Kidney glomerular epithelial cell (primary cell): ENCODE data around the gene CLDN20.

Experiments
- DNase-seq: peaks from one replicate; lab custom pipeline; 2025; lab: John Stamatoyannopoulos, UW

CLDN20 gene

DNA sequence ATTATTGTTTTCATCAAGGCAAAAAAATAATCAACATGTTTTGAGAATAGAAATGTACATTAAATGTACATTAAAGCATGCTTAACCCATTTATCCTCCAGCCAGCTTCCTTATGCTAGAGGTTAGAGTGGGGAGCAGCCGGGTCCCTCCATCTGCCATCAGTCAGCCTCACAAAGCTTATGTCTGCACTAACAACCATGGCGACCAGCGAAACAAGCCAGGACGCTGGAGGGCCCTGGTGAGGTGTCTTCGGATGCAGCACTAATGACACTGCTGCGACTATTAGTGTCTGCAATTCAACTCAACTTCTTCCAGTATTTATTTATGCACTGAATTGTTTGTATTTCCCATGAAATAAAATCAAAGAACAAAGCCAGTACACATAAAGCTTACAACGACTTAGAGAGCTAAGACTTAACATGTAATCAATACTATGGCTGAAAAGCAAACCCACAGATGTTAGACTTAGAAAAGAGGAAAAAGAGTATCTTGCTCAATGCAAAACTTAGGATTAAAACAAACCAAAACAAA lies 6.8 kb downstream of the CLDN20 start:
- DNase-seq = no peak

GRCh38 chr6:155271145-155271544 lies 7.3 kb downstream of the CLDN20 start:
- DNase-seq = no peak

GRCh38 chr6:155272353-155273232 lies 8.8 kb downstream of the CLDN20 start:
- DNase-seq = no peak

GRCh38 chr6:155273431-155273830 lies 9.6 kb downstream of the CLDN20 start:
- DNase-seq = peak; percentile 66

DNA sequence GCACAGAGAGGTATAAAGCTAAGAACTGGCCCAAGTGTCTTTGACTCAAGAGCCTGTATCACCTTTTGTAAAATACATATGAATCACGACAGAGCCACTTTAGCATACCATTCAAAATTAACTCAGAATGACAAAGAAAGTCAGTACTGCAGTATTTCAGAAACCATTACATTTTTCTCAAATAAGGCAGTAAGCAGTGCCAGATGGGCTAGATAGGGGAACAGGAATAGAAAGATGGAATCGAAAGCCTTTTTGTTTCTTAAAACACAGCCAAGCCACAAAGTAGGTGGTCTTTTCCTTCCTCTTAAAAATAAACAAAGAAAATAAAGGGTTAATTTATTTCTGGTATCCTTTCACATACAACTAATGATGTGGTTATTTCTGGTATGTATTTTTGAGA lies 10.3 kb downstream of the CLDN20 start:
- no peak for DNase-seq

- DNase-seq = no peak
These were observed 10.7 kb downstream of the CLDN20 start for GRCh38 chr6:155274533-155274932.

DNA sequence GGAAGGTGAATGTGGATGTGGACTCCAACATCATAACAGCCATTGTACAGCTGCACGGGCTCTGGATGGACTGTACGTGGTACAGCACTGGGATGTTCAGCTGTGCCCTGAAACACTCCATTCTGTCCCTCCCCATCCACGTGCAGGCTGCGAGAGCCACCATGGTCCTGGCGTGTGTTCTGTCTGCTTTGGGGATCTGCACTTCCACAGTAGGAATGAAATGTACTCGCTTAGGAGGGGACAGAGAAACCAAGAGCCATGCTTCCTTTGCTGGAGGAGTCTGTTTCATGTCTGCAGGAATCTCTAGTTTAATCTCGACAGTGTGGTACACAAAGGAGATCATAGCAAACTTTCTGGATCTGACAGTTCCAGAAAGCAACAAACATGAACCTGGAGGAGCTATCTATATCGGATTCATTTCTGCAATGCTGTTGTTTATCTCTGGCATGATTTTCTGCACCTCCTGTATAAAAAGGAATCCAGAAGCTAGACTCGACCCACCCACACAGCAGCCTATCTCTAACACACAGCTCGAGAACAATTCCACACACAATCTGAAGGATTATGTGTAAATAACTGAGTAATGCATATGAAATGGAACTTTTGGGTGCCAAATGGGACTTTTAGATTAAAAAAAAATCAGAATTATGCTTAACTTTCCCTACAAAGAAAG lies 12.1 kb downstream of the CLDN20 start:
- no peak for DNase-seq

DNA sequence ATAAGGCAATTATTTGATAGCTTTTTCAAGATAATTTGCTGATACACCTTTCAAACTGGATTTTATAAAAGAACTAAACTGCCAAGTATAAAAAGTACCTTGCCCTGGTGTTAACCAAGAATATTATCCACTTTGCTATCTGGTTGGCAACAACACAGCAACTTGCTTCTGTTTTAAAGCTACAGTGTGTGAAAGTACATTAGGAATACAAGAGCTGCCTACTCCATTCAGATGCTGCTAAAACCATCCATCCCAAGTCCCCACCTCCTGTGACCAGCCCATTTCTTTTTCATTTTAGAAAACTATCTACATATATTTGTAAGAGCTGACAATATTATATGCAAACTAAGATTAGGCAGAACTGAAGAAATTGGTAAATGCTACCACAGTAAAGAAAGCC lies 12.8 kb downstream of the CLDN20 start:
- no peak for DNase-seq

DNA sequence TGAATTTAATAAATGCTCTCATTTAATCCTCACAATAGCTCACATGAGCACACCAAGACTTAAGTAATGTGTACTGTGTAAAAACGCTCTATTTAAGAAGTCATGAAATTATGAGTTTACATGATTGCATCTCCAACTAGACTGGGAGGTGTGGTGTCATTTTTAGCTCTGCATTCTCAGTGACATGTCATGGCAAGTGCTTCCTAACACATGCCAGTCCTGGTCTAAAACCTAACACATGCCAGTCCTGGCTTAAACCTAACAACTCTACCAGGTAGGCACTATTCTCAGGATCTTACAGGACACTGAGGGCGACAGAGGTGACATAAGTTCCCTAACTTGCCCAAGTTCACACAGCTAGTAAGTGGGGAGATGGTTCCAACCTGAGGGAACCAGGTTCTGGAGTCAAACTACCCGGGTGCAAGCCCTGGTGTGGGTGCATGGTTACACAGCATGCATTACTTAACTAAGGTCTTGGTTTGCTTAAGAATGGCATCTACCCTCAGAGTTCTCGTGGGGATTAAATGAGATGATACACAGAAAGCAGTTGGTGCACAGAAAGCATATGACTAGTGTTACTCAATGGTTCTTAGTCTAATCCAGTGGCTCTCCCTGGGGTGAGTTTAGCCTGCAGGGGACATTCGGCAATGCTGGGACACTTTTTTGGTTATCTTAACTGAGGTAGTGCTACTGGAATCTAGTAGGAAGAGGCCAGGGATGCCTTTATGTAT lies 14.7 kb downstream of the CLDN20 start:
- no peak for DNase-seq

- DNase-seq = no peak
These were observed 21.0 kb downstream of the CLDN20 start for GRCh38 chr6:155284775-155285174.

DNA sequence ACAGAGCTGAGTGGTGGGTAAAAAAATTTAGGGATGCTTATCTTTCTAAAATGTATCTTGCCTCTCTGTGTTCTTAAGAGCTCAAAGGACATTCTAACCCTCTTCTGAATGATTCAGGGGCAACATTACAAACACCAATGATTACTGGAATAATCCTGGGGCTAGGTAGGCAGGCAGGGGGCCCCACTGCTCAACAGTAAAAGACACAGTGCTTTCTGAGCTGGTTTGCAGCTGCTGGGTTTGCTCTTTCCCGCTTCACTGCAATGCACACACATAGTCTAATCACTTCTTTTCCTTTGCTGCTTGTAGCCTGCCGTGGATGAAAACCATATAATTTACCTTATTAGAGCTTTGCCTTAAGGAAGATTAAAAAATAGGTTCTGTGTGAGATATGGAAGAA lies 23.9 kb downstream of the CLDN20 start:
- no peak for DNase-seq

GRCh38 chr6:155290491-155290890 lies 26.7 kb downstream of the CLDN20 start:
- no peak for DNase-seq

DNA sequence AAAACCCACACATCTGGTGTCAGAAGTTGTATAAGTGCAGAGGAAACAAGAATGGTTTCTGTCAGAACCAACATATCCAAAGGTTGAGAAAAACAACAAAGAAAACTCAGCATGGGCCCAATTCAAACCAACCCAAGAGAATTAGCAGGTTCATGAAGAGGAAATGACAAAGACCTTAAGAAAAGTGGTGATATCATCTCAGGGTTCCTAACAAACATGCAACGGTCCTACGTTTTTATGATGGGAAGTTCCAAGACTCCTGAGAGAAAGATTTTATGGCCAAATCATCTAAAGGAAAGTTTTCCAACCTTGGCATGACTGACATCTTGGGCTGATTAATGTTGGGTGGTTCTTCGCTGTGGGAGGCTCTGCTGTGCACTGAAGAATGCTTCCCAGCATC lies 27.5 kb downstream of the CLDN20 start:
- no peak for DNase-seq

- DNase-seq = no peak
These were observed 28.9 kb downstream of the CLDN20 start for GRCh38 chr6:155292711-155293110.

DNA sequence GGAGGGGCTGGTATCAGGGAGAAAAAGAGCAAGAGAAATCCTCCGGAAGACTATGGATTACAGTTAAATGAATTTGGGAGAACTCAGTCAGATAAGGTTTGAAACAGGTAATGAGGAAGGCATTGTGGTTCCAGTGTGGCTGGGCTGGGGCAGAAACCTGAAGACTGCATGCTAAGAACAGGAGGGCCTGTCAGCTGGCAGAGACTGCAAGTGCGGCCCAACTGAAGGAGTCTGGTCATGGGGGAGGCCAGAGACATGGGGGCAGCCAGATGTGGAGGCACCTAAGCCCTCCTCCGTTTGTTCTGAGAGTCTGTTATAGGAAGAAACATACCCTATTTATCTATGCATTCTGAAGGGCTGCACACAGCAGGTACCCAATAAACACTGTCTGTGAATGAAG lies 33.9 kb downstream of the CLDN20 start:
- DNase-seq = no peak

- no peak for DNase-seq
These were observed 38.1 kb downstream of the CLDN20 start for GRCh38 chr6:155301867-155302266.

DNA sequence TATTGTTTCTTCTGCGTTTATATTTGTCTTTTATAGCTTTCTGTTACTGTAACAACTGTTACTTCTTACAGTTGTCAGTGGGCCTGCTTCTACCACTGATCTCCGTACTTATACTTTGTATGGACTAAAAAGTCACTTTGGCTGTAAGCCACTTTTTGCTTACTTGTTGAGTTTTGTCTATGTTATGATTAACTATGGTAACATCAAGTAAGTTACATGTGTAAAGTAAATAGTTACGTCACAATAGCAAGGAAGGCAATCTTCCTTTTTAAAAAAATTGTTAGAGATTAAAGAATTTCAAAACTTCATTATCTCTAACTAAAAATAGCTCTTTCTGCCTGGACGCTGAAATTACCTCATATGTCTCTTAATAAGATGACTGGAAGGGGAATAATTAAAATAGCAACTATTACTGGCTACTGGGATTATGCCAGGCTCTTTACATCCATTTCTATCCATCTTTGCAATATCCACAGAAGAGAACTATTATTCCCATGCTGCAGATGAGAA lies 39.6 kb downstream of the CLDN20 start:
- no peak for DNase-seq

- no peak for DNase-seq
These were observed 43.1 kb downstream of the CLDN20 start for GRCh38 chr6:155306958-155307357.

- no peak for DNase-seq
These were observed 45.3 kb downstream of the CLDN20 start for GRCh38 chr6:155309150-155309549.

DNA sequence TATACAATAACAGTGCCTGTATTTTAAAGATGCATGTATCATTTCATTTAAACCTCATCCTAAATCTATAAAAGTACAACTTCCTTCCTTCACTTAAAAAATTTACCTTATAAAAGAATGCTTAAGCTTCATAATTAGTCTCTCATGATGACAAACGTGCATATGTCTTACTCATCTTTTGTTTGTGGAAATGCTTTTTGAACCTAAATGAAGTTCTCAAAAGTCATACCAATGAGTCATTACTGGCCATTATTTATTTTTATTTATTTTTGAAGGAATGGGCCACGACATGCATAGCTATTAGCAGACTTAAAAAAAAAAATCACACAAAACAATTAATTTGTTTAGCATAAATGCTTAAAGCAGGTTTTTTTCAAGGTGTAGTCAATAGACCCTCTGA lies 46.8 kb downstream of the CLDN20 start:
- no peak for DNase-seq

DNA sequence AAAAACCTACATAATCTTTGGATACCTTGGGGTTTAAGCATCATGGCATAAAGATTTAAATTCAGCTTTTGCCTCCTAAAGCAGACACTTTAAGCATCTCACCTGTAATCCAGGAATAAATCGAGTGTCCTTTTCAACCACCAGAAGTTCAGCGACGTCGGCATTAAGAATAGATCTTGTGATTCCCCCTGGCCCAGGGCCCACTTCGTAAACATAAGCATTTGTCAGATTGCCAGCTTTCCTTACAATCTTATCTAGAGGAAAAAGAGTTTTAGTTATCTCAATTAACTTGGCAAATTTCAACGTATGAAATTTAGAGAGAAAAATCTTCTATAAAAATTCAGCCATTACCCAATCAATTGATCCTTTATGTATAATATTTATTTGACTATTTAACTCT lies 47.3 kb downstream of the CLDN20 start:
- DNase-seq = no peak

DNA sequence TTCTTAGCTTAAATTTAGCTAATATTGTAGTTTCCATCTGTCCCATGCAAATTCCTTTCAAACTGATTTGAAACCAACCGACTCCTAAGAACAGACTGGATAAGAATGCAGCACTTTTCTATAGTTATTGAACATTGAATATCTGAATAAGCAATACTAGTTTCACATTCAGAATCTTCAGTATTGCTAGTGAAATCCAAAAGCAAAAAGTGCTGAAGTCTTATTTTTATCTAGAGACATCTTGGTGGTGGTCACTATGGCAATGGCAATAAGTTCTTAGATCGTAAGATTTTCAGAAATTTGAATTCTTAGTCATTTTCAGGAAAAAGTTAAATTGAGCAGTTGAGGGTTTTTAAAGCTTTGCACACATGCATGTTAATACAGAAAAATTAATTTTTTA lies 47.8 kb downstream of the CLDN20 start:
- DNase-seq = no peak
